OCI-LY1 (cell line): ENCODE data around the gene ZNF474.

Source experiments
- CTCF ChIP-seq: fragments of 200-600 bp; sonication (generic), shearing (Covaris generic); IDR thresholded peaks from 2 replicates; pipeline ENCODE4 v1.5.1; 2017; ENCODE audit warnings: mild to moderate bottlenecking, antibody characterized with exemption, low read length, moderate library complexity, mixed read lengths
- EZH2 ChIP-seq: fragments of 200-600 bp; sonication (generic), shearing (Covaris generic); IDR thresholded peaks from 2 replicates; pipeline ENCODE4 v1.8.0; 2017; ENCODE audit warnings: borderline replicate concordance, mixed run types, mild to moderate bottlenecking, antibody characterized with exemption, low read length, moderate library complexity, mixed read lengths

- no peak for TF ChIP-seq CTCF
- TF ChIP-seq EZH2 = no peak
These were observed 36.3 kb downstream of the ZNF474 start for GRCh38 chr5:122165559-122166078.
